Sigmoid colon (tissue), 7 donors: Measurements from ENCODE around the gene IGF2R. TPM values are rescaled to one million over a fixed set of nuclear protein-coding genes. Genes with fewer than 3 reads are reported as not detected.

Source experiments
- DNase-seq: peaks from one replicate; pipeline ENCODE4 v3.0.0-alpha.2; 2019
- H3K27ac ChIP-seq, 4 donors: fragments of 200-600 bp; sonication (generic); one replicate each; pipeline ENCODE4 v1.5.1; 2016 to 2019; ENCODE audit warnings: mild to moderate bottlenecking in 1 of 4
- H3K27me3 ChIP-seq, 3 donors: fragments of 200-600 bp; sonication (generic); one replicate each; pipeline ENCODE4 v1.5.1; 2019; ENCODE audit warnings: mild to moderate bottlenecking in 1 of 3
- H3K36me3 ChIP-seq, 4 donors: fragments of 200-600 bp; sonication (generic); one replicate each; pipeline ENCODE4 v1.5.1; 2016 to 2019
- H3K4me1 ChIP-seq, 4 donors: fragments of 200-600 bp; sonication (generic); one replicate each; pipeline ENCODE4 v1.5.1; 2017 to 2019
- H3K4me3 ChIP-seq, 4 donors: fragments of 200-600 bp; sonication (generic); one replicate each; pipeline ENCODE4 v1.5.1; 2017 to 2019; ENCODE audit warnings: mild to moderate bottlenecking in 2 of 4, moderate library complexity in 1 of 4
- H3K9me3 ChIP-seq, 4 donors: fragments of 200-600 bp in 3 of 4; sonication (generic) in 3 of 4; one replicate each; pipeline versions ENCODE4 v1.5.1 to v1.6.1; 2013 to 2019
- EP300 ChIP-seq, 4 donors: sonication (generic); formaldehyde crosslinking; IDR thresholded peaks; one replicate each; pipeline ENCODE4 v1.6.1; 2017; ENCODE audit warnings: antibody characterized with exemption in 4 of 4
- POLR2A ChIP-seq, 2 donors: fragments of 450-650 bp; IDR thresholded peaks; one replicate each; pipeline ENCODE4 v1.6.1; 2016; ENCODE audit warnings: antibody characterized with exemption in 2 of 2, mild to moderate bottlenecking in 2 of 2, moderate library complexity in 2 of 2
- POLR2AphosphoS5 ChIP-seq, 4 donors: sonication (generic); formaldehyde crosslinking; IDR thresholded peaks; one replicate each; pipeline ENCODE4 v1.6.1; 2017; ENCODE audit warnings: antibody characterized with exemption in 4 of 4
- WGBS, 2 donors: extraction: QIAGEN DNeasy Blood & Tissue Kit; methylation state at CpG; one replicate each; pipeline ENCODE4 v1.1.7; 2013; 5-methylcytosine and 5-hydroxymethylcytosine counted together
- intact Hi-C: fragments of 100-400 bp; cut with DNase I; formaldehyde crosslinking; loops from one replicate; pipeline ENCODE4 v1.15.1; 2023
- polyA plus RNA-seq, 3 donors: library from polyadenylated mRNA; stranded (reverse); fragments of 200-250 nt; gene quantifications; one replicate each; pipeline ENCODE4 v1.2.3, GENCODE V29; 2013
- total RNA-seq, 4 donors: library from RNA; depleted of rRNA; stranded (reverse); fragments of >200 nt; gene quantifications; one replicate each; pipeline ENCODE4 v1.1.0, GENCODE V29; 2016
- TF ChIP-seq, protein P1 (sequence below), 4 experiments: fragments of 450-650 bp in 3 of 4; fragments of 200-600 bp in 1 of 4; IDR thresholded peaks; one replicate each; pipeline ENCODE4 v1.5.1; 2016 to 2019; ENCODE audit warnings: antibody characterized with exemption in 4 of 4, mild to moderate bottlenecking in 3 of 4, moderate library complexity in 2 of 4
- donor health status: healthy with polysubstance abuse.
- donor health status: Bipolar disorder and iron deficiency.
- donor health status: healthy.

Gene IGF2R
- total and polyA plus RNA-seq, 7 donors, result 3.6 to 80.9 (median 41.3) TPM

DNA sequence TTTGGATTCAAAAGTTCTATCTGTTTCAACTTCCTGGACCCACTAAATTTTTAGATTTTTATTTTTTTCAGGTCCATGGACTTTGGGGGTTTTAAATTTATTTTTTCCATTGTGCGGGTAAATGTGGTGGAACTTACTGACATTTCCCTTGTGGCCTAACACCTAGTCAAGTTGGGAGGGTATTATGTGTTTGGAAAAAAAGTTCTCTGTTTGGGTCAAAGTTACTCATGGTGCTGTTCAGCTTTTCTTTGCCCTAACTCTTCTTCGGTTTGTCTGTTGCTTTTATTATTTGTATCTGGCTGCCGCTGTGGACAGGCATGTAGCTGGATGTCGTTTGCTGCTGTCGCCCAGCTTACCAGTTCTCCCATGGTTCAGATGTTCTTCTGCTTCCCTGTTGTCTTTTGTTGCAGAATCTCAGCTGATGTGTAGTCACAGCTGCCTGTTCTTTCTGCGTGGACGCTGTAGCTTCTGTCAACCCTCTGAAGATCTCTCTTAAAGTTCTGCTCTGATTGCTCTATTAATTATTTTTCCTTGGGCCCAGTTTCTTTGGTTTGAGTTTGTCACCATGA is 7.9 kb downstream of the IGF2R start:
- Histone ChIP-seq H3K9me3 (no peaks in the 10 kb centered on the region), H3K36me3 (no peaks in the 10 kb centered on the region), H3K4me3 (no peak overlapping the region), H3K4me1 (peaks cover 0 to 62% (median 51%) of the 10 kb centered on the region in 4 donors), H3K27ac (peak overlapping the region in 3 of 4 donors; percentile 33 to 45 (median 36)), H3K27me3 (no peaks in the 10 kb centered on the region)
- TF ChIP-seq POLR2A (IDR thresholded peaks at IDR 0.05), result no peak
- TF ChIP-seq, protein P1, sequence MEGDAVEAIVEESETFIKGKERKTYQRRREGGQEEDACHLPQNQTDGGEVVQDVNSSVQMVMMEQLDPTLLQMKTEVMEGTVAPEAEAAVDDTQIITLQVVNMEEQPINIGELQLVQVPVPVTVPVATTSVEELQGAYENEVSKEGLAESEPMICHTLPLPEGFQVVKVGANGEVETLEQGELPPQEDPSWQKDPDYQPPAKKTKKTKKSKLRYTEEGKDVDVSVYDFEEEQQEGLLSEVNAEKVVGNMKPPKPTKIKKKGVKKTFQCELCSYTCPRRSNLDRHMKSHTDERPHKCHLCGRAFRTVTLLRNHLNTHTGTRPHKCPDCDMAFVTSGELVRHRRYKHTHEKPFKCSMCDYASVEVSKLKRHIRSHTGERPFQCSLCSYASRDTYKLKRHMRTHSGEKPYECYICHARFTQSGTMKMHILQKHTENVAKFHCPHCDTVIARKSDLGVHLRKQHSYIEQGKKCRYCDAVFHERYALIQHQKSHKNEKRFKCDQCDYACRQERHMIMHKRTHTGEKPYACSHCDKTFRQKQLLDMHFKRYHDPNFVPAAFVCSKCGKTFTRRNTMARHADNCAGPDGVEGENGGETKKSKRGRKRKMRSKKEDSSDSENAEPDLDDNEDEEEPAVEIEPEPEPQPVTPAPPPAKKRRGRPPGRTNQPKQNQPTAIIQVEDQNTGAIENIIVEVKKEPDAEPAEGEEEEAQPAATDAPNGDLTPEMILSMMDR (IDR thresholded peaks at IDR 0.05), result no peak
- TF ChIP-seq POLR2AphosphoS5 (IDR thresholded peaks at IDR 0.05), result no peak
- TF ChIP-seq EP300 (IDR thresholded peaks at IDR 0.05), result no peak
- intact Hi-C loops, result no loop called here
- 75 to 81% methylated on average over 7 of the region's 7 CpGs for WGBS, 2 donors
- peak; percentile 22 for DNase-seq

GRCh38 chr6:159977255-159977903 is 8.5 kb downstream of the IGF2R start:
- no peaks in the 10 kb centered on the region for H3K36me3 ChIP-seq
- WGBS, 2 donors, result 54 to 70% methylated on average over 14 of the region's 14 CpGs
- peaks cover 0 to 62% (median 55%) of the 10 kb centered on the region in 4 donors for H3K4me1 ChIP-seq
- H3K27me3 ChIP-seq, result no peaks in the 10 kb centered on the region
- no peak overlapping the region for H3K4me3 ChIP-seq
- intact Hi-C loops, result no loop called here
- no peaks in the 10 kb centered on the region for H3K9me3 ChIP-seq
- DNase-seq, result peak; percentile 82
- no peak for TF ChIP-seq POLR2AphosphoS5 (IDR thresholded peaks at IDR 0.05)
- TF ChIP-seq EP300 (IDR thresholded peaks at IDR 0.05), result no peak
- TF ChIP-seq, protein P1 (IDR thresholded peaks at IDR 0.05), result no peak
- no peak for TF ChIP-seq POLR2A (IDR thresholded peaks at IDR 0.05)
- peak overlapping the region in 3 of 4 donors; percentile 33 to 45 (median 36) for H3K27ac ChIP-seq

- peaks cover 0 to 62% (median 53%) of the 10 kb centered on the region in 4 donors for H3K4me1 ChIP-seq
- intact Hi-C loops, result no loop called here
- TF ChIP-seq POLR2AphosphoS5 (IDR thresholded peaks at IDR 0.05) (no peak), EP300 (IDR thresholded peaks at IDR 0.05) (no peak), POLR2A (IDR thresholded peaks at IDR 0.05) (no peak)
- TF ChIP-seq, protein P1 (IDR thresholded peaks at IDR 0.05), result no peak
- H3K4me3 ChIP-seq, result no peak overlapping the region
- peak; percentile 11 for DNase-seq
- no peaks in the 10 kb centered on the region for H3K9me3 ChIP-seq
- no peaks in the 10 kb centered on the region for H3K36me3 ChIP-seq
- no peaks in the 10 kb centered on the region for H3K27me3 ChIP-seq
- WGBS, 2 donors, result 87 to 91% methylated on average over 8 of the region's 8 CpGs
- peak overlapping the region in 1 of 4 donors; percentile 45 for H3K27ac ChIP-seq
Observed at GRCh38 chr6:159977904-159978268, 9.0 kb downstream of the IGF2R start.

DNA sequence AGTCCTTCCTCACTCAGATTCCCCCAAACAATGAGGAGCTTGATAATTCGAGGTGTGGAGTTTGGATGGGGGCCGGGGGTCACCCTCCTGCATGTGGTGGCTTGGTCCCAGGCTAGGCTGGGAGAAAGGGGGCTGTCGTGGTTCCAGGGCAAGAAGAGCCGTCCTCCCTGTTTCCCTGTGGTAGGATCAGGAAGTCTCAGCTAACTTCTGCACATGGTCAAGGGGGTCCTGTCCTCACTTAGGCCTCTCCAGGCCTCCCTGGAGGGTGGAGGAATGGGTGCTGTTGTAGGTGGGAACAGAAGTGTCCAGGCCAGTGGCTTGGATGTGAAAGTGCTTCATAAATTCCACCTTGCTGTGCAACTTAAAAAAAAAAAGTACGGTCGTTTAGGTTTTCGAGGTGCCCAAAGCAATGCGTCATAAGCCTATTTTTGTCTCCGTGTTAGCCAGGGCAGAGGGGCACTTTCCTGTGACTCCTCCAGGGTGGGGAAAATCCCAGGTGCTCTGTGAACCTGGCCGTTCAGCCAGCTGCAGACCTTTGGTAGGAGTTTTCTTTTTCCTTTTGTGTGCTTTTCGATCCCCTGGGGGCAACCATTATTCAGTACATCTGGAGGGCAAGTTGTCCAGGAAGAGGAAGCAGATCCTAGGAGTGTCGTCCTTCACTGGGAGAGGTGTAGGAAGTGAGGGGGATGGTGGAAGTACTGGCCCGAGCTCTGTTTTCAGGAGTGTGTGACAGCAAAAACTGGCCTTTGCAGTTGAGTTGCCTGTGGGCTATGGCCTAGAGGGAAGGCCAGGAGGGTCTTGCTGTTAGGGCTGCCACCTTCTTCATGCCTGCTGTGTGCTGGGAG is 9.6 kb downstream of the IGF2R start:
- Histone ChIP-seq H3K36me3 (no peaks in the 10 kb centered on the region), H3K9me3 (no peaks in the 10 kb centered on the region), H3K4me3 (no peak overlapping the region), H3K27me3 (no peaks in the 10 kb centered on the region), H3K4me1 (peaks cover 0 to 63% (median 58%) of the 10 kb centered on the region in 4 donors), H3K27ac (peak overlapping the region in 1 of 4 donors; percentile 14)
- peak; percentile 48 for DNase-seq
- 46 to 54% methylated on average over 13 of the region's 13 CpGs for WGBS, 2 donors
- no peak for TF ChIP-seq POLR2AphosphoS5 (IDR thresholded peaks at IDR 0.05)
- intact Hi-C loops, result no loop called here
